Measurements from ENCODE around the gene KCTD17. TPM values are rescaled to one million over a fixed set of nuclear protein-coding genes. Genes with fewer than 3 reads are reported as not detected.
A peak's percentile ranks its signal among the peaks of the same experiment; 100 is the strongest.

KCTD17 gene
- total RNA-seq, 2 experiments from 2014 or later: 22.9 to 25.4 TPM

DNA sequence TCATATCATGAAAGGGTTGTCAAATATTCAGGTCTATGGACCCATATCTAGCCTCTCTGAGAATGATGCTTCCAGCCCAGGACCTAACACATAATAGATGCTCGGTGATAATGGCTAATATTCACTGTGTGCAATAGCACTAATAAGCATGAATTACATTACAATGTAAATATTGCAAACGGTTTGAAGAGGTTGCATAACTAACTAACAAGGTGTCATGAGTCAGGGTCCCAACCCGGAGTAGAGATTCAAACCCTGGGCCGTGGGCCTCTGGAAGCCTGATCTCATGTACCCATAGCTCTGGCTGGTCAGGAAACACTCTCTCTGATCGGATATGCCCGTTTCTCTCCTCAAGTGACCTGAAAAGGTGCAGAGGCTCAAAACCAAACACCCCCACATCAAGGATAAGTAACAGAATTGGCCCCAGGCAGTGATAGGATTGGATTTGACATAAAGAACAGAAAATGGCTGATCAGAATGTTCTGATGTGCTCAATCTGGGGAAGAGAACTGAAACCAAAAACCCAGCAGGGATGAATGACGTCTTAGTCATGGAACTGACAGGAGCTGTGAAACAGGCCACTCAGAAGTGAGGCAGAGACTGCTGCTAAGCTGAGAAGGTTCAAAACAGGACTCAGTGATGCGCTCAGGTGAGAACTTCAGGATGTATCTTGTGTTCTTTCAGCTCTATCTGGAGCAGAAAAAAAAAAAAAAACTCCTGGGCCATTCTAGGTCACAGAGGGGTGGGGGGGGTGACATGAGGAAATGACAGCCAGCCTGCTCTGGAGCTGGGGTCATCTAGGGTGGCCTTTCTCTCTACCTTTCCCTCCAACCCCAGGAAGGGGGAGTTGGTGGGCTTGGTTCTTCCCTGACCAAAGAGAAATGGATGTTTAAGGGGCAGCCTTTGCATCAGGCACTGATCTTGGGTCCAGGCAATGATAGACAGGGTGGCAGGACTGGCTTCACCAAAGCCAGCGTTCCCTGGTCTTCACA, 6.6 kb upstream of the KCTD17 start:
- H3K27me3 Mint-ChIP-seq: no peaks in the 10 kb centered on the region
- H3K27ac Mint-ChIP-seq: no peak overlapping the region
- H3K36me3 Mint-ChIP-seq: no peaks in the 10 kb centered on the region
- no peak overlapping the region for H3K4me3 Mint-ChIP-seq
- no peak for DNase-seq
- peaks cover 19% of the 10 kb centered on the region for H3K4me1 Mint-ChIP-seq
- H3K9me3 Mint-ChIP-seq: no peaks in the 10 kb centered on the region

DNA sequence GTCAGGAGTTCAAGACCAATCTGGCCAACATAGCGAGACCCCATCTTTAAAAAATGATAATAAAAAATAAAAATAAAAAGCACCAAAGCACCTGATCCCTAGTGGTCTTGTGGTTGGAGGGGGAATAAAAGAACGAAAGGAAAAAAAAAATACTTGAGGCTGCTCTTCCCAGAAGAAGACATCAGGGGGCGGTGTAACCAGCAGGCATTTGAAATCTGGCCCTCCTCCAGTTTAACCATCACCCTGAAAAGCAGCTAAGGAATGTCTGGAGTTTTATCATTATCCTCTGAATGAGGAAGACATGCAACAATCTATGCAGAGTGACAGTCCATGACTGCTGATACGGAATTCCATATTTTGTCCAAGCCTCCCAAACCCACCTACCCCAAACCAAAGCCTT, 5.6 kb upstream of the KCTD17 start:
- H3K4me1 Mint-ChIP-seq: peaks cover 15% of the 10 kb centered on the region
- H3K9me3 Mint-ChIP-seq: no peaks in the 10 kb centered on the region
- H3K27ac Mint-ChIP-seq: no peak overlapping the region
- no peak for DNase-seq
- no peaks in the 10 kb centered on the region for H3K36me3 Mint-ChIP-seq
- H3K27me3 Mint-ChIP-seq: no peaks in the 10 kb centered on the region
- no peak overlapping the region for H3K4me3 Mint-ChIP-seq

DNA sequence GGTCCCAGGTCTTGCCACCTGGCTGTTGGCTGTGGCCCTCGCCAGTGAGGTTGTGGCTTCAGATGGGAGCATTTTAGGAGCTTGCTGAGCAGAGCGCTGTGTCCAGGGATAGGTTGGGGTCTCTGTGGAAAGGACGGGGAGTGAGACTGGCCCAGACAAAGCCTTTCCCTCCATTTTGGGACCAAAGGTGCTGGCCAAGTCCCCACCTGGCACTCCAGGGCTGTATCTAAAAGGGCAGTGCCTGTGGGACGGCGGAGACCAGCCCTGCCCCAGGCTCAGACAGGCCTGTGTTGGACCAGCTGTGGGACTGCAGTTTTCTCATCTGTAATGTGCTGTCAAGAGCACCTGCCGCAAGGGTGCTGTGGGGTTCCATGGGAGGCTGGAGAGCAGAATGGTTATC, 5.0 kb upstream of the KCTD17 start:
- H3K27me3 Mint-ChIP-seq: no peaks in the 10 kb centered on the region

DNA sequence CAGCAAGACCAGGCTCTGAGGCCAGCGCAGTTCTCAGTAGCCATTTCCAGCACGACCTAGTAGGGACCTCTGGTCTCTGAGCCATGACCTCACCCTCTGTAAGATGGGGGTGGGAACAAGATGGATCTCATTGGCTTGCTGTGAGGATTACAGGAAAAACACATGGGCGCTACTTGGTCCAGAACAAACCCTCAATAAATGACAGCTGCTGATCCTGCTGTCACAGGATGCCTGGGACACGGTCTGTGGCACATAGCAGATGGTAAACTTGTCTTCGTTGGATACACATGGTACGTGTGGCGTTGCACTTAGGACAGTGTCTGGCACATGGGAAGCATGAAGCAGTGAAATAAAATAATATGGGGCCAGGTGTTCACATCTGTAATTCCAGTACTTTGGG, 4.5 kb upstream of the KCTD17 start:
- Mint-ChIP-seq H3K27ac (no peak overlapping the region), H3K9me3 (no peaks in the 10 kb centered on the region), H3K4me3 (no peak overlapping the region), H3K36me3 (no peaks in the 10 kb centered on the region), H3K27me3 (no peaks in the 10 kb centered on the region), H3K4me1 (peaks cover 11% of the 10 kb centered on the region)
- no peak for DNase-seq

More for the DNA sequence above, 5.0 kb upstream of the KCTD17 start:
- Mint-ChIP-seq H3K4me3 (no peak overlapping the region), H3K36me3 (no peaks in the 10 kb centered on the region), H3K27ac (no peak overlapping the region), H3K4me1 (peaks cover 12% of the 10 kb centered on the region), H3K9me3 (no peaks in the 10 kb centered on the region)
- no peak for DNase-seq

DNA sequence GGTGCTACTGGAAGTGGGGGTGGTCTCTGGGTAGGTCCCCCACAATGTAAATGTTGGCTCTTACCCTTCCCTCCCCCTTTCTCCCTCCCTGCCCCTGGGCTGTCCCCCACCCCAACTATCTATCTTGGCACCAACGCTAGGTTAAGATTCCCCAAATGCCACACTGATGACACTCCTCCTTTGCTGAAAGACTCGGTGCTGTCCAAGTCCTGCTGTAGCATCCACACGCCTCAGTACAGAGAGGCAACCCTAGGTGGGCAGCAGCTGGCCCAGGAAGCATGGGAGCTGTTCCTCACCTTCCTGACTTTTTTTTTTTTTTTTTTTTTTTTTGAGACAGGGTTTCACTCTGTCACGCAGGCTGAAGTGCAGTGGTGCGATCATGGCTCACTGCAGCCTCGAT, 3.4 kb upstream of the KCTD17 start:
- Mint-ChIP-seq H3K9me3 (no peaks in the 10 kb centered on the region), H3K4me1 (peaks cover 18% of the 10 kb centered on the region), H3K27me3 (no peaks in the 10 kb centered on the region), H3K27ac (no peak overlapping the region), H3K4me3 (no peak overlapping the region), H3K36me3 (no peaks in the 10 kb centered on the region)
- DNase-seq: no peak

DNA sequence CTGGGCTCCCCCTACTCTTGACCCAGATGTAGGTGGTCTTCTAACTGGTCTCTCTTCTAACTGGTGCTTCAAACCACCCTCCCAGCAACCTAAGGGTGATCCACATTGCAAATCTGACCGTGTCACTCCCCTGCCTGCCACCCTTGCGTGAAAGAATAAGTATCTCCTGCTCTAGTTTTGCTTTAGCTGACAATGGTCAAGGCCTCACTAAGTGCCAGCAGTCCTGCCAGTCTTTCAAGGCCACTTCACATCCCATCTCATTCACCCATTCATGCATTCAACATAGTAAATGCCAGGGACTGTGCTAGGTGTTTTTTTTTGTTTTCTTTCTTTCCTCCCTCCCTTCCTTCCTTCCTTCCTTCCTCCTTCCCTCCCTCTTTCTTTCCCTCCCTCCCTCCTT, 2.3 kb upstream of the KCTD17 start:
- H3K4me1 Mint-ChIP-seq: peaks cover 23% of the 10 kb centered on the region
- H3K4me3 Mint-ChIP-seq: no peak overlapping the region

DNA sequence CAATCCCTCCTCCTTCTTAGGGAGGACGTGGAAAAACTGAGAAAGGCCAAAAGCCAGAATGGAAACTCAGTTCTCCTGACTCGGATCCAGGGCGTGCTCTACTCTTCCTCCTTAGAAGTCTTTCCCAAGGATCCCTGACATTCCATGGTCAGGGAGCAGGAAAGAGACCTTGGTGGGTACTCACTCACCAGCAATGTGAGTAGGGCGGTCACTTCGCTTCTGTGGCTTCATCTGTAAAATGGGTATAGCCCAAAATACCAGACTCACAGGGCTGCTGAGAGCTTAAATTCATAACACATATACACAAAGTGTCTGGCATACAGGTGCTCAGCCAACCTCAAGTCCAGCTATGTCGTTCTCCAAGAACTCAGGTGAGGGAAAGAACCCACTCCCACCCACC, 629 bp upstream of the KCTD17 start:
- Mint-ChIP-seq H3K4me3 (peak overlapping the region; percentile 18), H3K36me3 (peaks cover 1% of the 10 kb centered on the region), H3K27ac (no peak overlapping the region), H3K4me1 (peaks cover 13% of the 10 kb centered on the region), H3K9me3 (no peaks in the 10 kb centered on the region), H3K27me3 (no peaks in the 10 kb centered on the region)
- DNase-seq: no peak

More for the DNA sequence above, 2.3 kb upstream of the KCTD17 start:
- Mint-ChIP-seq H3K27me3 (no peaks in the 10 kb centered on the region), H3K27ac (no peak overlapping the region), H3K9me3 (no peaks in the 10 kb centered on the region), H3K36me3 (peaks cover 1% of the 10 kb centered on the region)
- DNase-seq: no peak

DNA sequence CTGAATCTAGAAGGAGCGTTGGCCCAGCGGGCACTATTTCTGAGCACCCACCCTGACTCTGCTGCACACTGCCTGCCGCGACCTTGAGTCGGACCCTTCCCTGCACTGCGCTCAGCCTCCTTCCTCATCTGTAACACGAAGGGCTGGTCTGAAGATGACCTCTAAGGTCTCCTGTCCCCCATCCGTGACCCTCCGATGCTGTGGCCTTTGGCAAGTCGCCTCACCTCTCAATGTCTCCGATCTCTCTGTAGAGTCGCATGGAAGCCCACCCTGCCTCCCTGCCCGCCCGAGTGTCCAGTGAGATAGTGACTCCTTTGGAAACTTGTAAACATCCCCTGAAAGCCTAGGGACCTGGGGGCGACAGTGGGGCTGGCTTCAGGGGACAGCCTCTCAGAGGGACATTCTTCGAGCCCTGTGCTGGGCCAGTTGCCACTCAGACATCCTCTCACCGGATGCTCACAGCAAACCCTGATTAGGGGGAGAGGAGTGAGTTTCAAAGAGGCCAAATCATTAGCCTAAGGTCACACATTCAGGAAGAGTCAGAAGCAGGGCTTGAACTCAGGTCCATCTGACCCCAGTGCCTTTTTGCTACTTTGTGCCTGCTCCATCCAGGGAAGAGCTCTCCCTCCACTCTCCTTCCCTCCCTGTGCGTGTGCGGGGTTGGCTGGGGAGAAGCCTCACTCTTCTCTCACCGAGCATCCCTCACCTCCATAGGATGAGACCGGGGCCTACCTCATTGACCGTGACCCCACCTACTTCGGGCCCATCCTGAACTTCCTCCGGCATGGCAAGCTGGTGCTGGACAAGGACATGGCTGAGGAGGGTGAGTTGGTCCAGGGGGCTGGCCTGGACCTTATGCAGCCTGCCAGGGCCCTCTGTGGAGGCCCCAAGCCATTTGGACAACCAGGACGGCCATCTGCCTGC, 1.1 kb downstream of the KCTD17 start:
- Mint-ChIP-seq H3K27ac (peak overlapping the region; percentile 13), H3K36me3 (peaks cover 1% of the 10 kb centered on the region), H3K4me1 (peaks cover 11% of the 10 kb centered on the region), H3K9me3 (no peaks in the 10 kb centered on the region), H3K4me3 (peak overlapping the region; percentile 74), H3K27me3 (no peaks in the 10 kb centered on the region)
- DNase-seq: no peak

DNA sequence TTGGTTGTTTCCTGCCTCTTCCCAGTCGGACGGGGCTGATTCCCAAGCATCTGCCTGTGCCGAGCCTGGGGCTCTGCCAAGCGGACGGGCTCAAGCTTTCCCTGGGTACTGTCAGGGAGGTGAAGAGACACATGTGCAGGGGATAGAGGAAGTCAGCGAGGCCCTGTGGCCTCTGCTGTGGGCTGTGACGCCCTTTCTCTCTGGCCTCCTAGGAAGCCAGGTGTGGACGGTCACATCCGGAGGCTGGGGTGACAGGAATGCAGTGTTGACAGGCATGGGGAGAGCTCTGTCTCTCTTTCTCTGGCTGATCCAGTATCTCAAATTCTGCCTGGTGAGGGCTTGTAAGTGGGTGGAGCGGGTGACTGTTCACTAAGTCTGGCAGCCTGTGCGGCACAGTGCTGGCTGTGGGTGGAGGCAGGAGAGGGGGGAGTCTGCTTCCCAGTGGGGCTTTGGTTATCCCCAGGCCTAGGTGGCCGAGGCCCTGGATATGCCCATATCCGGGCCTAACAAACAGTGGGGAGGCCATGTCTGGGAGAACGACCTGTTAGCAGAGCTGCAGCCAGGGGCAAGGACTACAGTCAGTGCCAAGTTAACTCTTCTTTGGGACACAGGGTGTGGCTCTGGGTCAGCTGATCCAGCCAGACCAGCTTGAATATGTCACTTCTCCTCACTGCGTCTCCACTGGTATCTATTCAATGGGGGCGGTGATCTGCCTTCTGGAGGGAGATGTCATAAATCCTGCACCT, 1.9 kb downstream of the KCTD17 start:
- Mint-ChIP-seq H3K9me3 (no peaks in the 10 kb centered on the region), H3K4me3 (peak overlapping the region; percentile 7), H3K4me1 (peaks cover 11% of the 10 kb centered on the region), H3K27ac (no peak overlapping the region), H3K36me3 (peaks cover 1% of the 10 kb centered on the region), H3K27me3 (no peaks in the 10 kb centered on the region)
- DNase-seq: no peak

DNA sequence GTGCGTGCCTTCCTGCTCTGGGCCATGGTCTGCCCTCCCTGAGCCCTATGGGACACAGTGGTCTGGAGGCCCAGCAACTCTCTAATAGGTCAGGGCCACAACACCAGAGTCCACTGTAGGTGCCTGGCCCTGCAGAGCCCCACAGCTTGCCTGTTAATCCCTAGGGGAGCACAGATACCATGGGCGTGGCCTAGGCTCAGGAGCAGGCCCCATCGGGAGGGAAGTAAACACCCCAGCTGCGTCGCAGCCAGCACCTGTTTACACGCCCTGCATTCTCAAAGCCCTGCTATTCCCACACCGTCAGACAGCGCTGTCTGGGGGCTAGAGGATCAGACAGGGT, 2.5 kb downstream of the KCTD17 start:
- Mint-ChIP-seq H3K36me3 (peaks cover 1% of the 10 kb centered on the region), H3K4me3 (peak overlapping the region; percentile 7), H3K9me3 (no peaks in the 10 kb centered on the region), H3K4me1 (peaks cover 11% of the 10 kb centered on the region), H3K27ac (no peak overlapping the region), H3K27me3 (no peaks in the 10 kb centered on the region)
- DNase-seq: no peak

DNA sequence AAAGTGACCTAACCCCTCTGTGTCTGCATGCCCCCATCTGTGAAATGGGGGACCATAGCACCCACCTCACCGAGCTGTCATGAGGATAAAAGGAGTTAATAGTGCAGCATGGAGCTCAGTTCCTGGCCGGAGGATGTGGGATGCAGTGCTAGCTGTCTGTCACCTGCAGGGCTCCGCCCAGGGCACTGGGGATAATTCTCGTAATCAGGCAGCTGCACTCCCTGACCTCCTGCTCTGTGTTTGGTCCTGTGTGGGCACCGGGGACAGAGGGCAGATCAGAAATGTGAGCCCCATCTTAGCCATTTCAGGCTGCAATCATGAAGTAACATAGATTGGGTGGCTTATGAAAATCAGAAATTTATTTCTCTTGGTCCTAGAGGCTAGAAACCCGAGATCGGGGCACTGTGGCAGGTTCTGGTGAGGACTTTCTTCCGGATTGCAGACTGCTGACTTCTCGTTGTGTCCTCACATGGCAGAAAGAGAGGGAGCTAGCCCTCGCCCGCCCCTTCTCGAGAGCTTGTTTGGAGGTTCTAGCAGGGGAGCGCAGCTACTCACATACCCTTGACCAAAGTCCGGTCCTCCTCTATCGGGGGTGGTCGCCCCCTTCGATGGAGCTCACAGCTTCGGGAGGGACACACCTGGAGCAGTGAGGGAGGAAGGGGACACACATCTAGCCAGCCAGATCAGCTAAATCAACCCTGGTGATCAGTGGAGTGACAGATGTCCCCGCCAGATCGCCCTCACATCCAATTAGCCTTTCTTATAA, 3.2 kb downstream of the KCTD17 start:
- H3K27ac Mint-ChIP-seq: no peak overlapping the region
- no peaks in the 10 kb centered on the region for H3K9me3 Mint-ChIP-seq
- peaks cover 1% of the 10 kb centered on the region for H3K36me3 Mint-ChIP-seq
- DNase-seq: no peak
- H3K4me3 Mint-ChIP-seq: no peak overlapping the region
- H3K4me1 Mint-ChIP-seq: peaks cover 11% of the 10 kb centered on the region
- H3K27me3 Mint-ChIP-seq: no peaks in the 10 kb centered on the region

DNA sequence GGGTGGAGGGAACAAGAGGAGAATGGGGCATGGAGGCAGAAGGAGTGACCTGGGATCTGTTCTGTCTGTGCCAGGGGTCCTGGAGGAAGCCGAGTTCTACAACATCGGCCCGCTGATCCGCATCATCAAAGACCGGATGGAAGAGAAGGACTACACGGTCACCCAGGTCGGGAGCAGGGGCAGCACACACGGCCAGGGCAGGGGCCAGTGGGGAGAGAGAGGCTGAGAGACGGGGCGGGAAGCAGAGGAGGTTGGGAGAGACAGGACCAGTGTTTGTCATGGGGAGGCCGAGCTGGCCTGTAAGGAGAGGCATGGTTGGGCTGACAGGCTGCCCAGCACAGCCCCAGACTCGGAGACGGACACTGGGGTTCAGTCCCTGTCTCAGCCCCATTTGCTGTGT, 4.7 kb downstream of the KCTD17 start:
- no peak overlapping the region for H3K4me3 Mint-ChIP-seq
- H3K36me3 Mint-ChIP-seq: peaks cover 3% of the 10 kb centered on the region
- no peak overlapping the region for H3K27ac Mint-ChIP-seq
- H3K9me3 Mint-ChIP-seq: no peaks in the 10 kb centered on the region
- peaks cover 19% of the 10 kb centered on the region for H3K4me1 Mint-ChIP-seq
- no peaks in the 10 kb centered on the region for H3K27me3 Mint-ChIP-seq
- no peak for DNase-seq

DNA sequence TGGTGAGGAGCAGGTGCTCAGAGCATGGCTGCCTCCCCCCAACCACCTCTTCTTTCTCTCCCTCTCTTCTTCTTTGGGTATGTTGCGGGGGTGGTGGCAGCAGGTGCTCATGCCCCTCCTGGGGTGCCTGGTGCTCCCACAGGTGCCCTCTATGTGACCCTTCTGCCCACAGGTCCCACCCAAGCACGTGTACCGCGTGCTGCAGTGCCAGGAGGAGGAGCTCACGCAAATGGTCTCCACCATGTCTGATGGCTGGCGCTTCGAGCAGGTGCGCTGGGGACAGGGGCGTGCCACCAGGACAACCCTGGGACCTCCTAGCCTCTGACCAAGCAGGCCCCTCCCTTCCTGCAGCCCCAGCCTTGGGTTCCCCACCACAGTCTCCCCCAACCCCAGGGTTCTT, 5.7 kb downstream of the KCTD17 start:
- H3K4me3 Mint-ChIP-seq: no peak overlapping the region
- H3K9me3 Mint-ChIP-seq: no peaks in the 10 kb centered on the region
- H3K27me3 Mint-ChIP-seq: no peaks in the 10 kb centered on the region
- H3K27ac Mint-ChIP-seq: peak overlapping the region; percentile 45
- H3K4me1 Mint-ChIP-seq: peaks cover 21% of the 10 kb centered on the region
- H3K36me3 Mint-ChIP-seq: peaks cover 3% of the 10 kb centered on the region
- no peak for DNase-seq

DNA sequence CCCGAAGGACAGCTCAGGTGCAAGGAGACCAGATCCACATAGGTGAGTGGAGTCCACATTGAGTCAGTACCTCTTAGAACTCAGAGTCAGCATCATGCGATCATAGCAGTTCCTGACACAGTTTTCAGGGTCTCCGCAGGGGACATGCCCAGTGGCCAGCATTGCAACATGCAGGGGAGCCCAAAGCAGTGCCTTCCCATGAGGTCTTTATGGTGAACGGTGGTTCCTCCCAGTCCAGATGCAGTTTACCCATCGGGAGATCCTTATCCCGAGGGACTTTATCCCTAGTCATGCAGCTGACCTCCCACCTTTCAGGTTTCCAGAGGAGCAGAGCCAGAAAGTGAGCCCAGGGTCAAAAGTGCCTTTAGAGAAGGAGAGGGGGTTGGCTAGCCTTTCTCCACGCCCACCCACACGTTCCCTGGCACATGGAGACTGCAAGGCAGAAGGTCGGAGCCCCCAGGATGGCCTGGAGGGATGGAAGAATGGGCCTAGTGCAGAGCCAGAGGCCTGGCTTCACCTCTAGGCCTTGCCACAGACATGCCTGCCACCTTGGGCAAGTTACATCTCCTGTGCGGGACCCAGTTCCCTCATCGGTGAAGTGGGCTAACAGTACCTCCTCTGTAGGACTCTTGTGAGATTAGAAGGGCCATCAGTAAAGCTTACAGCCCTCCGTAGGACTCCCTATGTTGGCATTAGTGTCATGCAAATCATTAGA, 6.4 kb downstream of the KCTD17 start:
- Mint-ChIP-seq H3K27ac (no peak overlapping the region), H3K36me3 (peaks cover 3% of the 10 kb centered on the region)
- DNase-seq: no peak

More for the DNA sequence above, 6.4 kb downstream of the KCTD17 start:
- no peaks in the 10 kb centered on the region for H3K9me3 Mint-ChIP-seq
- H3K27me3 Mint-ChIP-seq: no peaks in the 10 kb centered on the region
- H3K4me1 Mint-ChIP-seq: peaks cover 16% of the 10 kb centered on the region
- H3K4me3 Mint-ChIP-seq: no peak overlapping the region

Measured in activated naive CD8-positive, alpha-beta T cell treated with anti-CD3 and anti-CD28 coated beads for 36 hours (primary cell).